Sigmoid colon (tissue), 4 donors: ENCODE measurements around the gene NOL3.

Source experiments
- CTCF ChIP-seq, 4 experiments: fragments of 450-650 bp in 3 of 4; fragments of 200-600 bp in 1 of 4; IDR thresholded peaks; one replicate each; pipeline ENCODE4 v1.5.1; 2016 to 2019; ENCODE audit warnings: antibody characterized with exemption in 4 of 4, mild to moderate bottlenecking in 3 of 4, moderate library complexity in 2 of 4
- EP300 ChIP-seq, 4 donors: sonication (generic); formaldehyde crosslinking; IDR thresholded peaks; one replicate each; pipeline ENCODE4 v1.6.1; 2017; ENCODE audit warnings: antibody characterized with exemption in 4 of 4

- TF ChIP-seq EP300 (IDR thresholded peaks at IDR 0.05): no peak
- TF ChIP-seq CTCF (IDR thresholded peaks at IDR 0.05): no peak
Observed at GRCh38 chr16:67194260-67194659, 23.9 kb downstream of the NOL3 start.
